Lower lobe of right lung (tissue), 2 donors: ENCODE results near the gene TSPAN5. TPM values are rescaled to one million over a fixed set of nuclear protein-coding genes. Genes with fewer than 3 reads are reported as not detected.

ENCODE experiments used
- ATAC-seq, 2 donors: fragments of 200-7000 bp; cut with Tn5 transposase; one replicate each; pipeline ENCODE4 v1.9.1; 2020 to 2022; ENCODE audit warnings: mild to moderate bottlenecking in 2 of 2, moderate library complexity in 2 of 2
- DNase-seq: peaks from one replicate; pipeline ENCODE4 v3.0.0-alpha.2; 2020
- H3K27ac ChIP-seq: fragments of 200-600 bp; one replicate; pipeline ENCODE4 v1.8.0; 2022
- H3K27me3 ChIP-seq: fragments of 200-600 bp; one replicate; pipeline ENCODE4 v1.8.0; 2022; ENCODE audit warnings: low read depth
- H3K36me3 ChIP-seq: fragments of 200-600 bp; one replicate; pipeline ENCODE4 v1.8.0; 2022; ENCODE audit warnings: mild to moderate bottlenecking
- H3K4me1 ChIP-seq: fragments of 200-600 bp; one replicate; pipeline ENCODE4 v1.8.0; 2022
- H3K4me3 ChIP-seq: fragments of 200-600 bp; one replicate; pipeline ENCODE4 v1.8.0; 2022; ENCODE audit warnings: mild to moderate bottlenecking
- H3K9me3 ChIP-seq: fragments of 200-600 bp; one replicate; pipeline ENCODE4 v1.8.0; 2022
- intact Hi-C: fragments of 100-400 bp; cut with DNase I; formaldehyde crosslinking; loops from one replicate; pipeline ENCODE4 v1.11.0; 2022
- total RNA-seq: library from RNA; stranded (reverse); fragmentation: NEBNext Ultra II Directional; extraction: Animal tissue kit (Norgen Biotek cat#: 25700); gene quantifications from one replicate; pipeline ENCODE4 v1.2.1, GENCODE V29; 2021
- TF ChIP-seq, protein P1 (sequence below): fragments of 200-600 bp; IDR thresholded peaks from one replicate; pipeline ENCODE4 v1.8.0; 2022; ENCODE audit warnings: antibody characterized with exemption, mild to moderate bottlenecking
- donor health status: DM: no; HTN: yes; CAD: no; lungs with severe emphysema.

Gene TSPAN5
- total RNA-seq, 1 donor from 2014 or later = 5.7 TPM

DNA sequence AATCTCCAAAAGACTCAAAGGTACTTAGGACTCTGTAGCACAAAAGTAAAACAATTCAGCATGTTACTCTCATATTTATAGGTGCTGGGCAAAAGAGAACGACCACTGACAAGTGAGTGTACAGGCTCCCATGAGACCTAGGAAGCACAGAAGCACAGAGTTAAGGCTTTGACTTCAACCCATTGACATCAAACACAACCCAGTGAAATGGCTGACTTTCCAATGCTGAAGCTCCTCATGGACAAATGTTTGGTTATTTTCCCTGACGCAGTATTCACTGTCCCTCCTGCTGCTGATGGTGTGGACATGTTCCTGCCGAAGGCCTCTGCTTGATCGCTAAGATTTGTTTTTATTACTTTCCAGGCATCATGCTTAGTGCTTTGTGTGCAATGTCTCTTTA is 148.7 kb downstream of the TSPAN5 start:
- peaks cover 13% of the 10 kb centered on the region for H3K4me1 ChIP-seq
- H3K27me3 ChIP-seq = no peaks in the 10 kb centered on the region
- no peak overlapping the region for H3K4me3 ChIP-seq
- intact Hi-C loops = no loop called here
- H3K27ac ChIP-seq = no peak overlapping the region
- TF ChIP-seq, protein P1, sequence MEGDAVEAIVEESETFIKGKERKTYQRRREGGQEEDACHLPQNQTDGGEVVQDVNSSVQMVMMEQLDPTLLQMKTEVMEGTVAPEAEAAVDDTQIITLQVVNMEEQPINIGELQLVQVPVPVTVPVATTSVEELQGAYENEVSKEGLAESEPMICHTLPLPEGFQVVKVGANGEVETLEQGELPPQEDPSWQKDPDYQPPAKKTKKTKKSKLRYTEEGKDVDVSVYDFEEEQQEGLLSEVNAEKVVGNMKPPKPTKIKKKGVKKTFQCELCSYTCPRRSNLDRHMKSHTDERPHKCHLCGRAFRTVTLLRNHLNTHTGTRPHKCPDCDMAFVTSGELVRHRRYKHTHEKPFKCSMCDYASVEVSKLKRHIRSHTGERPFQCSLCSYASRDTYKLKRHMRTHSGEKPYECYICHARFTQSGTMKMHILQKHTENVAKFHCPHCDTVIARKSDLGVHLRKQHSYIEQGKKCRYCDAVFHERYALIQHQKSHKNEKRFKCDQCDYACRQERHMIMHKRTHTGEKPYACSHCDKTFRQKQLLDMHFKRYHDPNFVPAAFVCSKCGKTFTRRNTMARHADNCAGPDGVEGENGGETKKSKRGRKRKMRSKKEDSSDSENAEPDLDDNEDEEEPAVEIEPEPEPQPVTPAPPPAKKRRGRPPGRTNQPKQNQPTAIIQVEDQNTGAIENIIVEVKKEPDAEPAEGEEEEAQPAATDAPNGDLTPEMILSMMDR = no peak
- H3K9me3 ChIP-seq = no peaks in the 10 kb centered on the region
- DNase-seq (no peak), ATAC-seq (no peak)
- no peaks in the 10 kb centered on the region for H3K36me3 ChIP-seq

GRCh38 chr4:98508829-98509598 is 149.4 kb downstream of the TSPAN5 start:
- no peak for DNase-seq
- Histone ChIP-seq H3K4me3 (no peak overlapping the region), H3K4me1 (peaks cover 13% of the 10 kb centered on the region), H3K36me3 (no peaks in the 10 kb centered on the region), H3K9me3 (no peaks in the 10 kb centered on the region), H3K27ac (no peak overlapping the region), H3K27me3 (no peaks in the 10 kb centered on the region)
- intact Hi-C loops = no loop called here
- ATAC-seq = no peak
- TF ChIP-seq, protein P1 = no peak

- TF ChIP-seq, protein P1 = no peak
- intact Hi-C loops = no loop called here
- H3K9me3 ChIP-seq = no peaks in the 10 kb centered on the region
- ATAC-seq = no peak
- peaks cover 13% of the 10 kb centered on the region for H3K4me1 ChIP-seq
- H3K27ac ChIP-seq = no peak overlapping the region
- no peak overlapping the region for H3K4me3 ChIP-seq
- H3K36me3 ChIP-seq = no peaks in the 10 kb centered on the region
- DNase-seq = no peak
- no peaks in the 10 kb centered on the region for H3K27me3 ChIP-seq
Observed at GRCh38 chr4:98508248-98508647, 150.2 kb downstream of the TSPAN5 start.

- no peak overlapping the region for H3K4me3 ChIP-seq
- no peaks in the 10 kb centered on the region for H3K9me3 ChIP-seq
- no peaks in the 10 kb centered on the region for H3K27me3 ChIP-seq
- no peaks in the 10 kb centered on the region for H3K36me3 ChIP-seq
- ATAC-seq (no peak), DNase-seq (no peak)
- TF ChIP-seq, protein P1 = no peak
- H3K4me1 ChIP-seq = peaks cover 13% of the 10 kb centered on the region
- no peak overlapping the region for H3K27ac ChIP-seq
- intact Hi-C loops = no loop called here
Observed at GRCh38 chr4:98507299-98507698, 151.1 kb downstream of the TSPAN5 start.

DNA sequence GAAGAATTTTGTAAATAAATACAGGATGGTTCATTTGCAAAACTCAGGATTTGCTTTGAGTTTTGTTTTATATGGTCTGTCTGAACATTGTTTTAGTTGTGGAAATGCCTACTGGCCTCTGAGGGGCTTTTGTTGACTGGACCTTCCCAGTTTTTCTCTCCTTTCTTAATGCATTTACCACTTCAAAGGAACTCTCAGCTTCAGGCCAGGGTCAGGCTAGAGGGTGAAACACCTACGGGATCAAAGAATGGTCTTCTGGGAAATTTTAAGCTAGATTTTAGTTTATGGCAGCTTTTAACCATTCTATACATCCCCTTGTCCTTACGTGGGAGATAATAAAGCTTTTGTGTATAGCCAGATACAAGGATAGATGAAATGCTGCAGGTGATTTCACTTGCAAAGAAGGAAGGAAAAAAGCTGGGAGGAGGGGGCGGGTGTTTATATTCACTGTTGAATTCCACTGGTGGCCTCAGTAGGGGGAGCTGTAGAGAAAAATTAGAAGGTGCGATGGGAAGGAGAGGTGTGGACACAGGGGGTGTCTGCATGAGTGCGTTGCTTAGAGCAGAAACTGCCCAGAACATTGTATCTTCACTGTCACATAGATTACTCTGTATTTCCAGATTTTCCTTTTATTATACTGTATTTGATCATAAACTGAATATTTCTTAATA is 151.8 kb downstream of the TSPAN5 start:
- ATAC-seq (no peak), DNase-seq (no peak)
- TF ChIP-seq, protein P1 = no peak
- Histone ChIP-seq H3K9me3 (no peaks in the 10 kb centered on the region), H3K36me3 (no peaks in the 10 kb centered on the region), H3K4me3 (no peak overlapping the region), H3K27me3 (no peaks in the 10 kb centered on the region), H3K27ac (no peak overlapping the region), H3K4me1 (peaks cover 13% of the 10 kb centered on the region)
- intact Hi-C loops = no loop called here
